HCT116 (cell line): Measurements from ENCODE around the gene LTBP1.

Experiments
- CBX3 ChIP-seq: IDR thresholded peaks from 2 replicates; pipeline ENCODE4 v1.6.1; 2012; ENCODE audit warnings: low read depth
- ELF1 ChIP-seq: IDR thresholded peaks from 2 replicates; pipeline ENCODE4 v1.6.1; 2012; ENCODE audit warnings: low read depth, borderline replicate concordance
- EZH2 ChIP-seq: fragments of 200-600 bp; sonication (generic); IDR thresholded peaks from 2 replicates; pipeline ENCODE4 v1.6.1; 2017; ENCODE audit warnings: antibody characterized with exemption, mixed run types
- POLR2A ChIP-seq: IDR thresholded peaks from 2 replicates; pipeline ENCODE4 v1.7.0; 2011; ENCODE audit warnings: borderline replicate concordance; ENCODE audit not compliant: insufficient read depth, insufficient read length; ENCODE audit errors: extremely low read depth
- ZNF274 ChIP-seq: fragments of 200-500 bp; sonication (Bioruptor generic); IDR thresholded peaks from 2 replicates; pipeline ENCODE4 v1.6.1; 2014; ENCODE audit warnings: mild to moderate bottlenecking, low read depth, low read length, inconsistent platforms
- TF ChIP-seq, protein P1 (sequence below), 3 experiments: fragments of 200-600 bp in 1 of 3; sonication (generic) in 1 of 3; IDR thresholded peaks in 2 of 3; conservative IDR thresholded peaks in 1 of 3; 2 replicates each; pipeline ENCODE4 v1.5.1; 2012 to 2017; ENCODE audit warnings: low read depth in 2 of 3, low read length in 2 of 3, antibody characterized with exemption in 1 of 3, borderline replicate concordance in 1 of 3, control low read depth in 1 of 3, mild to moderate bottlenecking in 1 of 3, mixed read lengths in 1 of 3, mixed run types in 1 of 3, moderate library complexity in 1 of 3; ENCODE audit not compliant: insufficient read depth in 1 of 3
- TF ChIP-seq, protein P2 (sequence below): IDR thresholded peaks from 2 replicates; pipeline ENCODE4 v1.6.1; 2012

GRCh38 chr2:32926708-32927084, 20.1 kb upstream of the LTBP1 start:
- TF ChIP-seq ZNF274 (no peak), ELF1 (no peak), POLR2A (no peak), EZH2 (no peak), CBX3 (no peak)
- TF ChIP-seq, protein P1, sequence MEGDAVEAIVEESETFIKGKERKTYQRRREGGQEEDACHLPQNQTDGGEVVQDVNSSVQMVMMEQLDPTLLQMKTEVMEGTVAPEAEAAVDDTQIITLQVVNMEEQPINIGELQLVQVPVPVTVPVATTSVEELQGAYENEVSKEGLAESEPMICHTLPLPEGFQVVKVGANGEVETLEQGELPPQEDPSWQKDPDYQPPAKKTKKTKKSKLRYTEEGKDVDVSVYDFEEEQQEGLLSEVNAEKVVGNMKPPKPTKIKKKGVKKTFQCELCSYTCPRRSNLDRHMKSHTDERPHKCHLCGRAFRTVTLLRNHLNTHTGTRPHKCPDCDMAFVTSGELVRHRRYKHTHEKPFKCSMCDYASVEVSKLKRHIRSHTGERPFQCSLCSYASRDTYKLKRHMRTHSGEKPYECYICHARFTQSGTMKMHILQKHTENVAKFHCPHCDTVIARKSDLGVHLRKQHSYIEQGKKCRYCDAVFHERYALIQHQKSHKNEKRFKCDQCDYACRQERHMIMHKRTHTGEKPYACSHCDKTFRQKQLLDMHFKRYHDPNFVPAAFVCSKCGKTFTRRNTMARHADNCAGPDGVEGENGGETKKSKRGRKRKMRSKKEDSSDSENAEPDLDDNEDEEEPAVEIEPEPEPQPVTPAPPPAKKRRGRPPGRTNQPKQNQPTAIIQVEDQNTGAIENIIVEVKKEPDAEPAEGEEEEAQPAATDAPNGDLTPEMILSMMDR (IDR thresholded peaks at IDR 0.05 in 2 of 3, conservative IDR thresholded peaks at IDR 0.05 in 1 of 3; ENCODE audit: borderline replicate concordance in 1 of 3, insufficient read depth in 1 of 3, low read depth in 2 of 3, low read length in 2 of 3) = no peak
- TF ChIP-seq, protein P2, sequence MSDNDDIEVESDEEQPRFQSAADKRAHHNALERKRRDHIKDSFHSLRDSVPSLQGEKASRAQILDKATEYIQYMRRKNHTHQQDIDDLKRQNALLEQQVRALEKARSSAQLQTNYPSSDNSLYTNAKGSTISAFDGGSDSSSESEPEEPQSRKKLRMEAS = no peak
